Measurements from ENCODE around the gene TMPRSS9. TPM values are rescaled to one million over a fixed set of nuclear protein-coding genes. Genes with fewer than 3 reads are reported as not detected.
A peak's percentile ranks its signal among the peaks of the same experiment; 100 is the strongest.
"Not testable (repeated sequence)": the region's sequence is repeated elsewhere in the genome, so short reads cannot be mapped to it uniquely, and the experiment has no call there.

The TMPRSS9 gene
- total RNA-seq, 1 donor: 0.10 TPM

DNA sequence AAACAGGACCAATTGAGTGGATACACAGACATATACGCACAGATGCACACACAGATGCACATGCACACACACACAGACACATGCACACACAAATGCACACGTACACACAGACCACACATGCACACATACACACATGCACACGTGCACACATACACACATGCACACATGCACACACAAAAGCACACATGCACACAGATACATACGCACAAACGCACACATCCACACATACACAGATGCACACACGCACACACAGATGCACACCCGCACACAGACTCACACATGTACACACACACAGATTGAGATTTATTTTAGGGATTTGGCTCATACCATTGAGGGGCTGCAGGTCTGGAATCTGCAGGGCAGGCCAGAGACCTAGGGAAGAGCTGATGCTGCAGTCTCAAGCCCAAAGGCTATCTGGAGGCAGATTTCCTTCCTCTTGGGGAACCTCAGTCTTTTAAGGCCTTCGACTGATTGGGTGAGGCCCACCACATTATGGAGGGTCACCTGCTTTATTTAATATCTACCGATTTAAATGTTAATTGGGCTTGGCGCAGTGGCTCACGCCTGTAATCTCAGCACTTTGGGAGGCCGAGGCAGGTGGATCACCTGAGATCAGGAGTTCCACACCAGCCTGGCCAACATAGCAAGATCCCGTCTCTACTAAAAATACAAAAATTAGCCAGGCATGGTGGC lies 22.6 kb downstream of the TMPRSS9 start:
- Histone ChIP-seq H3K27me3 (ENCODE audit: insufficient read depth, low read length) (no peaks in the 10 kb centered on the region), H3K9me3 (ENCODE audit: low read depth, low read length) (no peaks in the 10 kb centered on the region), H3K4me3 (ENCODE audit: low read length) (no peak overlapping the region), H3K4me1 (ENCODE audit: insufficient read depth, low read length) (peaks cover 22% of the 10 kb centered on the region)

DNA sequence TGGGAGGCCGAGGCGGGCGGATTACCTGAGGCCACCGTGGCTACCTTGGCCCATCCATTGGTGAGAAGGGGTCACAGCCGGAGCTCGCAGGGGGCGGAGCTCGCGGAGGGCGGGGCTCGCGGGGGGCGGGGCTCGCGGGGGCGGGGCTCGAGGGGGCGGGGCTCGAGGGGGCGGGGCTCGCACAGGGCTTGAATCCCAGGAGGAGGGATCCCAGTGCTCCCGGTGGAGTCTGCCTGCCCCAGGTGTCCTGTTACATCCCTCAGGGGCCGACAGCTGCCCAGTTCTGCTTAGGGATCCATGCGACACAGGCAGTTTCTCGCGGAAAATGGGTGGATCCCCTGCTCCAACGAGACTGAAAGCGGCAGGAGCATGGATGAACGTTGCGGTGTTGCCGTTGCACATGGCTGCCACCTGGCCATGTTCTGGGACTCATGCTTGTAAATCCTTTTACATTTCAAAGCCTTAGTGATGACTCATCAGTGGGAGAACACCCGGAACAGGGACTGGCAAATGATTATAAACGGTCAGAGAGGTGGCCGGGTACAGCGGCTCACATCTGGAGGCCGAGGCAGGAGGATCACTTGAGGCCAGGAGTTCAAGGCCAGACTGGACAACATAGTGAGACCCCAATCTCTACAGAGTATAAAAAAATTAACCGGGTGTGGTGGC lies 25.1 kb downstream of the TMPRSS9 start:
- Histone ChIP-seq H3K27me3 (ENCODE audit: insufficient read depth, low read length) (no peaks in the 10 kb centered on the region), H3K9me3 (ENCODE audit: low read depth, low read length) (no peaks in the 10 kb centered on the region), H3K4me1 (ENCODE audit: insufficient read depth, low read length) (peaks cover 22% of the 10 kb centered on the region), H3K4me3 (ENCODE audit: low read length) (no peak overlapping the region)

DNA sequence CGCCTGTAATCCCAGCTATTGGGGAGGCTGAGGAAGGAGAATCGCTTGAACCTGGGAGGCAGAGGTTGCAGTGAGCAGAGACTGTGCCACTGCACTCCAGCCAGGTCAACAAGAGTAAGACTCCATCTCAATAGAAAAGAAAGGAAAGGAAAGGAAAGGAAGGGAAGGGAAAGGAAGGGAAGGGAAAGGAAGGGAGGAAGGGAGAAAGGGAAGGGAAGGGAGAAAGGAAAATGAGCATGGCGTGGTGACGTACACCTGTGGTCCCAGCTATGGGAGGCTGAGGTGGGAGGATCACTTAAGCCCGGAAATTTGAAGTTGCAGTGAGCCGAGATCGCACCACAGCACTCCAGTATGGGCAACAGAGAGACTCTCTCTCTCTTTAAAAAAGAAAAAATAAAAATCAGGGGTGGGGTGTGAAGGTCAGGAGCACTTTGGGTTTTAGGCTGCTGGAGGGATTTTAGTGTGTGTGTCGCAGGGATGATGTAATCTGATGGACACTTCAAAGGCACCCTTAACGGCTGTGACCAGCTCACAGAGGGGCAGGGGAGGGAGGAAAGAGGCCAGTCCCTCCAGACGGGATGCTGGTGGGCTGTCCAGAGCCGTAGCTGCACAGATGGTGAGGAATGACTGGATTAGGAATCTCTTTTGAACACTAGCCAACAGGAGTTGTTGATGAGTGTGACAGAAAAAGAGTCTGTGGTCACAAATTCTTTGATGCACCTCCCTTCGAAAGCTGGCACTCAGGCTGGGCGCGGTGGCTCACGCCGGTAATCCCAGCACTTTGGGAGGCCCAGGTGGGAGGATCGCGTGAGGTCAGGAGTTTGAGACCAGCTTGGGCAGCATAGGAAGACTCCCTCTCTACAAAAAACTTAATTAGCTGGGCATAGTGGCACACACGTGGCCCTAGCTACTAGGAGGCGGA lies 27.6 kb downstream of the TMPRSS9 start:
- H3K27me3 ChIP-seq (ENCODE audit: insufficient read depth, low read length): no peaks in the 10 kb centered on the region
- no peak overlapping the region for H3K4me3 ChIP-seq (ENCODE audit: low read length)
- peaks cover 21% of the 10 kb centered on the region for H3K4me1 ChIP-seq (ENCODE audit: insufficient read depth, low read length)
- H3K9me3 ChIP-seq (ENCODE audit: low read depth, low read length): no peaks in the 10 kb centered on the region

DNA sequence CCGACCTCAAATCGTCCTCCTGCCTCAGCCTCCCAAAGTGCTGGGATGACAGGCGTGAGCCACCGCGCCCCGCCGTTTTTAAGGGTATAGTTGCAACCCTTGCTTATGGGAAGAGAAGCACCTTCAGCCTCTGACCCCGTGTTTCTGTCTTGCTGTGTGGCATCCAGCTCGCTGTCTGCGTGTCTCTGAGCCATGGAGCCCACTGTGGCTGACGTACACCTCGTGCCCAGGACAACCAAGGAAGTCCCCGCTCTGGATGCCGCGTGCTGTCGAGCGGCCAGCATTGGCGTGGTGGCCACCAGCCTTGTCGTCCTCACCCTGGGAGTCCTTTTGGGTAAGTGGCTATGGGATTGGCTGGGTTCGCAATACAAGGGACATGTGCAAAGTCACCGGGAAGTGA lies 29.5 kb downstream of the TMPRSS9 start:
- H3K27me3 ChIP-seq (ENCODE audit: insufficient read depth, low read length): no peaks in the 10 kb centered on the region
- no peaks in the 10 kb centered on the region for H3K9me3 ChIP-seq (ENCODE audit: low read depth, low read length)
- peaks cover 16% of the 10 kb centered on the region for H3K4me1 ChIP-seq (ENCODE audit: insufficient read depth, low read length)
- H3K4me3 ChIP-seq (ENCODE audit: low read length): no peak overlapping the region

DNA sequence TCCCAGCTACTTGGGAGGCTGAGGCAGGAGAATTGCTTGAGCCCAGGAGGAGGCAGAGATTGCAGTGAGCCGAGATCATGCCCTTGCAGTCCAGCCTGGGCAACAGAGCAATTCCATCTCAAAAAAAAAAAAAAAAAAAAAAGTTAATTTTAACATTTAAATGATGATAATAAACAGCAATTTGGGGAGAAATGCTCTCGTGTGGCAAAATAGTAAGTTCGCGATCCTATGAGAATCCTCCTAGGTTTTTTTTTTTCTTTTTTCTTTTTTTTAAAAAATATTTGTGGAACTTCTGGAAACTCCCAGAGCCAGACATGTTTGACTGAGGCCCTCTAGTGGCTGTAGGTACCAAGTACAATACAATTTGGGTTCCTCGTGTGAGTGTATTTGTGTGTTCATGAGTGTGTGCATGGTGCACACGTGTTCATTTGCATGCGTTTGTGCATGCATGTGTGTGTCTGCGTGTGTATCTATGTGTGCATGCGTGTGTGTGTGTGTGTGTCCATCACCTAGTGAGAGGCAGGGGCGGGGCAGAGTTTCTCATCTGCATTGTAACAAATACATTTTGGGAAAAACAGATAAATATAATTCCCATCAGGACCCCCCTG lies 31.2 kb downstream of the TMPRSS9 start:
- Histone ChIP-seq H3K27me3 (ENCODE audit: insufficient read depth, low read length) (no peaks in the 10 kb centered on the region), H3K9me3 (ENCODE audit: low read depth, low read length) (no peaks in the 10 kb centered on the region), H3K4me1 (ENCODE audit: insufficient read depth, low read length) (peaks cover 19% of the 10 kb centered on the region), H3K4me3 (ENCODE audit: low read length) (no peak overlapping the region)

DNA sequence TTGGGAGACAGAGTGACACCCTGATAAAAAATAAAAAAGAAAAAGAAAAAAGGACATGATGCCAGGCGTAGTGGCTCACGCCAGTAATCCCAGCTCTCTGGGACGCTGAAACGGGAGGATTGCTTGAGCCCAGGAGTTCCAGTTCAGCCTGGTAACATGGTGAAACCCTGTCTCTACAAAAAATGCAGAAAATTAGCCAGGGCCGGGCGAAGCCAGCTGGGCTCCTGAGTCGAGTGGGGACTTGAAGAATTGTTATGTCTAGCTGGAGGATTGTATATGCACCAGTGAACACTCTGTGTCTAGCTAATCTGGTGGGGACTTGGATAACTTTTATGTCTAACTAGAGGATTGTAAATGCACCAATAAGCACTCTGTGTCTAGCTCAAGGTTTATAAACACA lies 32.3 kb downstream of the TMPRSS9 start:
- Histone ChIP-seq H3K9me3 (ENCODE audit: low read depth, low read length) (no peaks in the 10 kb centered on the region), H3K27me3 (ENCODE audit: insufficient read depth, low read length) (no peaks in the 10 kb centered on the region), H3K4me1 (ENCODE audit: insufficient read depth, low read length) (peaks cover 19% of the 10 kb centered on the region), H3K4me3 (ENCODE audit: low read length) (no peak overlapping the region)

DNA sequence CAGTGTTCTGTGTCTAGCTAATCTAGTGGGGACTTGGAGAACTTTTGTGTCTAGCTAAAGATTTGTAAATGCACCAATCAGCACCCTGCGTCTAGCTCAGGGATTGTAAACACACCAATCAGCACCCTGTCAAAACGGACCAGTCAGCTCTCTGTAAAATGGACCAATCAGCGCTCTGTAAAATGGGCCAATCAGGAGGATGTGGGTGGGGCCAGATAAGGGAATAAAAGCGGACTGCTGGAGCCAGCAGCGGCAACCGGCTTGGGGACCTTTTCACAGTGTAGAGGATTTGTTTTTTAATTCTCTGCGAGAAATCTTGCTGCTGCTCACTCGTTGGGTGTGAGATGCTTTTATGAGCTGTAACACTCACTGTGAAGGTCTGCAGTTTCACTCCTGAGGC lies 32.8 kb downstream of the TMPRSS9 start:
- H3K9me3 ChIP-seq (ENCODE audit: low read depth, low read length); H3K27me3 ChIP-seq (ENCODE audit: insufficient read depth, low read length); H3K4me3 ChIP-seq (ENCODE audit: low read length): not testable (repeated sequence)
- H3K4me1 ChIP-seq (ENCODE audit: insufficient read depth, low read length): peaks cover 19% of the 10 kb centered on the region

DNA sequence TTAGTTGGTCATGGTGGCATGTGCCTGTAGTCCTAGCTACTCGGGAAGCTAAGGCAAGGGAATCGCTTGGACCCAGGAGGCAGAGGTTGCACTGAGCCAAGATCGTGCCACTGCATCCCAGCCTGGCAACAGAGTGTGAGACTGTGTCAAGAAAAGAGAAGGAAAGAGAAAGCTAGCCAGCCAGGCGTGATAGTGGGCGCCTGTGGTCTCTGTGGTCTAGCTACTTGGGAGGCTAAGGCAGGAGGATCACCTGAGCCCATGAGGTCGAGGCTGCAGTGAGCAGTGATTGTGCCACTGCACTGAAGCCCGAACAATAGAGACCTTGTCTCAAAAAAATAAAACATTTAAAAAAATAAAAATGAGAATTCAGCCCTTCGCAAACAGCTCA lies 34.0 kb downstream of the TMPRSS9 start:
- Histone ChIP-seq H3K4me1 (ENCODE audit: insufficient read depth, low read length) (peaks cover 19% of the 10 kb centered on the region), H3K9me3 (ENCODE audit: low read depth, low read length) (no peaks in the 10 kb centered on the region), H3K4me3 (ENCODE audit: low read length) (peak overlapping the region; percentile 29)

DNA sequence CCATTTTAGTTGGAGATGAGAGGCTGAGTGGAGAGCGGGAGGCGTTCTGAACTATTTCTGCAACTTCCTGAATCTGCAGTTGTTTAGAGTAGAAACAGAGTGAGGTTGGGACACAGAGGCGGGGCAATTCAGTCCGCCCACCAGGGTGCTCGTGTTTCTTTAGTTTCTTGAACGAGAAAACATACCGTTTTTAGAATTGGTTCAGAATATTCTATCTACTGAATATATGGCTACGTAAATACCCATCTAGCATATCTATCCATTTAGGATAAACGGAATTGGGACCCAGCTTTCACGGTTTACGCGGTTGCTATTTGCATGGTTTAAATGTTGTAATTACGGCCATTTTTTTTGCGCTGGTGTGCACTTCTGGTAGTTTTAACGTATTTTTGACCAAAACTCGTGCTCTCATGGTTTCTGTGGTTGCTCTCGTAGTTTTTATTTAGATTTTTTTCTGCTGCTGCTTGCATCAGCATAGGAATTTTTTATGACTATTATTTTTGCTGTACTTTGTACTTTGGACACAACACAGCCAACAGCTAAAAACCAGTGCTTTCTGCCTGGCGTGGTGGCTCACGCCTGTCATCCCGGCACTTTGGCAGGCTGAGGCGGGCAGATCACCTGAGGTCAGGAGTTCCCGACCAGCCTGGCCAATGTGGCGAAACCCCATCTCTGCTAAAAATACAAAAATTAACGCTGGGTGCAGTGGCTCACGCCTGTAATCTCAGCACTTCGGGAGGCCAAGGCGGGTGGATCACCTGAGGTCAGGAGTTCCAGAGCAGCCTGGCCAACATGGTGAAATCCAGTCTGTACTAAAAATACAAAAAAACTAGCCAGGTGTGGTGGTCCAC lies 34.6 kb downstream of the TMPRSS9 start:
- H3K9me3 ChIP-seq (ENCODE audit: low read depth, low read length): no peaks in the 10 kb centered on the region
- H3K27me3 ChIP-seq (ENCODE audit: insufficient read depth, low read length): no peaks in the 10 kb centered on the region
- peaks cover 19% of the 10 kb centered on the region for H3K4me1 ChIP-seq (ENCODE audit: insufficient read depth, low read length)
- H3K4me3 ChIP-seq (ENCODE audit: low read length): peak overlapping the region; percentile 29

More for the DNA sequence above, 34.0 kb downstream of the TMPRSS9 start:
- no peaks in the 10 kb centered on the region for H3K27me3 ChIP-seq (ENCODE audit: insufficient read depth, low read length)

DNA sequence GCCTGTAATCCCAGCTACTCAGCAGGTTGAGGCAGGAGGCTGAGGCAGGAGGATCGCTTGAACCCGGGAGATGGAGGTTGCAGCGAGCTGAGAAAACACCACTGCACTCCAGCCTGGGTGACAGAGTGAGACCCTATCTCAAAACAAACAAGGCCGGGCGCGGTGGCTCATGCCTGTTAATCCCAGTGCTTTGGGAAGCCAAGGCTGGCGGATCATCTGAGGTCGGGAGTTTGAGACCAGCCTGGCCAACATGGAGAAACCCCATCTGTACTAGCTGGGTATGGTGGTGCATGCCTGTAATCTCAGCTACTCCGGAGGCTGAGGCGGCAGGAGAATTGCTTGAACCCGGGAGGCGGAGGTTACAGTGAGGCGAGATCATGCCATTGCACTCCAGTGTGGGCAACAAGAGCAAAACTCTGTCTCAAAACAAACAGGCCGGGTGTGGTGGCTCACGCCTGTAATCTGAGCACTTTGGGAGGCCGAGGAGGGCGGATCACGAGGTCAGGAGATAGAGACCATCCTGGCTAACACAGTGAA lies 35.3 kb downstream of the TMPRSS9 start:
- not testable (repeated sequence) for H3K9me3 ChIP-seq (ENCODE audit: low read depth, low read length); H3K4me3 ChIP-seq (ENCODE audit: low read length)

DNA sequence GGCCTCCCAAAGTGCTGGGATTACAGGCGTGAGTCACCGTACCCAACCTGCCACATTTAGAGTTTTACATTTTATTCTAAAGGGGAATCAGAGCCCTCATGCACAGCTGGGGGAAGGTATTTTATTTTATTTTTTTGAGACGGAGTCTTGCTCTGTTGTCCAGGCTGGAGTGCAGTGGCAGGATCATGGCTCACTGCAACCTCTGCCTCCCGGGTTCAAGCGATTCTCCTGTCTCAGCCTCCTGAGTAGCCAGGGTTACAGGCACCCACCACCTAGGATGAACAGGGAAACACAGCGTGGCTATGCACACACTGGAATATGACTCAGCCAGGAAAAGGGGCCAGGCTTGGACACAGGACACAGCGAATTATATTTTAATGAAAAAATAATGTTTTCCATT lies 37.1 kb downstream of the TMPRSS9 start:
- H3K4me1 ChIP-seq (ENCODE audit: insufficient read depth, low read length): peaks cover 19% of the 10 kb centered on the region
- not testable (repeated sequence) for H3K4me3 ChIP-seq (ENCODE audit: low read length); H3K27me3 ChIP-seq (ENCODE audit: insufficient read depth, low read length); H3K9me3 ChIP-seq (ENCODE audit: low read depth, low read length)

More for the DNA sequence above, 35.3 kb downstream of the TMPRSS9 start:
- H3K4me1 ChIP-seq (ENCODE audit: insufficient read depth, low read length): peaks cover 19% of the 10 kb centered on the region
- H3K27me3 ChIP-seq (ENCODE audit: insufficient read depth, low read length): not testable (repeated sequence)

DNA sequence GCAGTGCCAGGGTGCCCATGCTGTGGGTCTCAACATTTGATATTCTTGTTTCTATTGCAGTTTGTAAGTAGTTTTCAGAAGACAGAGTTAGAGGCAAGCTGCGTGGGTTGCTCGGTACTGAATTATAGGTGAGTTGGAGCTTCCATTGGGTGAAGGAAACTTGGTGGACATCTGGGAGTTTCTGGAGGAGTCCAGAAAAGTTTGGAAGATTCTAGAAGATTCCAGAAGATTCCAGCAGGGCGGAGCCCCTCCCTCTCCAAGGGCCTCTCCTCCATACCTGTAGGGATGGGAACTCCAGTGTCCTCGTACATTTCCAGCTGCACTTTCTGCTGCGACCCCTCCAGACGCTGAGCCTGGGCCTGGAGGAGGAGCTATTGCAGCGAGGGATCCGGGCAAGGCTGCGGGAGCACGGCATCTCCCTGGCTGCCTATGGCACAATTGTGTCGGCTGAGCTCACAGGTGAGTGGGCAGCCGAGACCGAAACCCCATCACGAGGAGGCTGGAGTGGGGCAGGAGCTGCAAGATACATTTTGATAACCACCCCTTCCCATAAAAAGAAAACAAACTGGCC lies 38.8 kb downstream of the TMPRSS9 start:
- H3K27me3 ChIP-seq (ENCODE audit: insufficient read depth, low read length): no peaks in the 10 kb centered on the region
- H3K9me3 ChIP-seq (ENCODE audit: low read depth, low read length): no peaks in the 10 kb centered on the region
- peaks cover 15% of the 10 kb centered on the region for H3K4me1 ChIP-seq (ENCODE audit: insufficient read depth, low read length)
- H3K4me3 ChIP-seq (ENCODE audit: low read length): no peak overlapping the region

DNA sequence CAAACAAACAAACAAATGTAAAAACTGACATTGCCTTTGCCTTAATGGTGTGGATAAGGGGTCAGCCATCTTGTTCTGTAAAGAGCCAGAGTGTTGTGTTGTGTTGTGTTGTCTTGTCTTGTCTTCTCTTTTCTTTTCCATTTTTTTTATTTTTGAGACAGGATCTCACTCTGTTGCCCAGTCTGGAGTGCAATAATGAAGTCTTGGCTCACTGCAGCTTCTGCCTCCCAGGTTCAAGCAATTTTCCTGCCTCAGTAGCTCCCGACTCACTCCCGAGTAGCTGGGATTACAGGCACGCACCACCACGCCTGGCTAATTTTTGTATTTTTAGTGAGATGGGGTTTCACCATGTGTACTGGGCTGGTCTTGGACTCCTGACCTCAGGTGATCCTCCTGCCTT lies 39.5 kb downstream of the TMPRSS9 start:
- Histone ChIP-seq H3K27me3 (ENCODE audit: insufficient read depth, low read length) (no peaks in the 10 kb centered on the region), H3K4me3 (ENCODE audit: low read length) (no peak overlapping the region), H3K4me1 (ENCODE audit: insufficient read depth, low read length) (peaks cover 7% of the 10 kb centered on the region), H3K9me3 (ENCODE audit: low read depth, low read length) (no peaks in the 10 kb centered on the region)

DNA sequence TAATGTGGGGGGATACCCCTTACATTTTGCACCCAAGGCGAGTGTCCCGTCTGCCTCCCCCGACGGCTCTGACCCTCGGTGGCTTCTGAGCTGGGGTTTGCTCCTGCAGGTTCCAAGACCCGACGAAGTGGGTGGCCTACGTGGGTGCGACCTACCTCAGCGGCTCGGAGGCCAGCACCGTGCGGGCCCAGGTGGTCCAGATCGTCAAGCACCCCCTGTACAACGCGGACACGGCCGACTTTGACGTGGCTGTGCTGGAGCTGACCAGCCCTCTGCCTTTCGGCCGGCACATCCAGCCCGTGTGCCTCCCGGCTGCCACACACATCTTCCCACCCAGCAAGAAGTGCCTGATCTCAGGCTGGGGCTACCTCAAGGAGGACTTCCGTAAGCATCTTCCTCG lies 48.2 kb downstream of the TMPRSS9 start:
- no peak overlapping the region for H3K4me3 ChIP-seq (ENCODE audit: low read length)
- no peaks in the 10 kb centered on the region for H3K4me1 ChIP-seq (ENCODE audit: insufficient read depth, low read length)
- no peaks in the 10 kb centered on the region for H3K9me3 ChIP-seq (ENCODE audit: low read depth, low read length)
- no peaks in the 10 kb centered on the region for H3K27me3 ChIP-seq (ENCODE audit: insufficient read depth, low read length)
